Neuronal stem cell (in vitro differentiated cells): ENCODE results near the gene CCDC136.

Source experiments
- DNase-seq: peaks from one replicate; pipeline ENCODE4 v3.0.0-alpha.2; 2013; ENCODE audit warnings: low spot score
- H2AFZ ChIP-seq: one replicate; pipeline ENCODE4 v1.6.1; 2013; ENCODE audit warnings: mild to moderate bottlenecking, low read length, inconsistent platforms
- H2AK5ac ChIP-seq: 2 replicates; pipeline ENCODE4 v1.6.1; 2013; ENCODE audit warnings: low read depth, mild to moderate bottlenecking, inconsistent platforms, low read length, moderate library complexity, mixed read lengths
- H2BK120ac ChIP-seq: 2 replicates; pipeline ENCODE4 v1.6.1; 2013; ENCODE audit warnings: low read depth, mild to moderate bottlenecking, inconsistent platforms, low read length, moderate library complexity, mixed read lengths
- H2BK12ac ChIP-seq: one replicate; pipeline ENCODE4 v1.6.1; 2013; ENCODE audit warnings: low read length, inconsistent platforms
- H2BK15ac ChIP-seq: 2 replicates; pipeline ENCODE4 v1.6.1; 2013; ENCODE audit warnings: mild to moderate bottlenecking, low read length, inconsistent platforms, mixed read lengths
- H2BK5ac ChIP-seq: one replicate; pipeline ENCODE4 v1.6.1; 2013; ENCODE audit warnings: inconsistent platforms, mild to moderate bottlenecking, low read length, moderate library complexity
- H3K14ac ChIP-seq: one replicate; pipeline ENCODE4 v1.6.1; 2013; ENCODE audit warnings: low read length, inconsistent platforms
- H3K18ac ChIP-seq: 2 replicates; pipeline ENCODE4 v1.6.1; 2013; ENCODE audit warnings: low read length, inconsistent platforms
- H3K23ac ChIP-seq: 2 replicates; pipeline ENCODE4 v1.6.1; 2013; ENCODE audit warnings: low read depth, mild to moderate bottlenecking, mixed read lengths, low read length, inconsistent platforms; ENCODE audit not compliant: poor library complexity
- H3K27ac ChIP-seq: replicated peaks from 3 replicates; pipeline ENCODE4 v1.5.1; 2013; ENCODE audit warnings: low read length, inconsistent platforms
- H3K27me3 ChIP-seq, 3 experiments: 2 replicates each; pipeline ENCODE4 v1.6.1; 2013; ENCODE audit warnings: low read length in 3 of 3, mild to moderate bottlenecking in 2 of 3, inconsistent platforms in 1 of 3, low read depth in 1 of 3, mixed read lengths in 1 of 3, moderate library complexity in 1 of 3; ENCODE audit not compliant: control insufficient read depth in 3 of 3, insufficient read depth in 3 of 3
- H3K36me3 ChIP-seq, 2 donors: replicated peaks in 1 of 2; 2 replicates each; pipeline ENCODE4 v1.6.1; 2013; ENCODE audit warnings: low read length in 2 of 2; ENCODE audit not compliant: control insufficient read depth in 2 of 2, insufficient read depth in 2 of 2
- H3K4ac ChIP-seq: 2 replicates; pipeline ENCODE4 v1.6.1; 2013; ENCODE audit warnings: inconsistent platforms, mild to moderate bottlenecking, low read length, moderate library complexity
- H3K4me1 ChIP-seq, 2 donors: 1 replicate in 1 of 2; 2 replicates in 1 of 2; pipeline ENCODE4 v1.6.1; 2013; ENCODE audit warnings: low read length in 2 of 2, low read depth in 1 of 2; ENCODE audit not compliant: control insufficient read depth in 2 of 2, insufficient read depth in 1 of 2
- H3K4me2 ChIP-seq: one replicate; pipeline ENCODE4 v1.6.1; 2013; ENCODE audit warnings: mild to moderate bottlenecking, low read length, inconsistent platforms; ENCODE audit not compliant: insufficient read depth, poor library complexity, severe bottlenecking
- H3K4me3 ChIP-seq, 2 donors: 2 replicates each; pipeline ENCODE4 v1.5.1; 2013; ENCODE audit warnings: low read length in 2 of 2, mild to moderate bottlenecking in 2 of 2, inconsistent platforms in 1 of 2, moderate library complexity in 1 of 2
- H3K79me1 ChIP-seq: one replicate; pipeline ENCODE4 v1.6.1; 2013; ENCODE audit warnings: low read depth, mild to moderate bottlenecking, inconsistent platforms, low read length, moderate library complexity
- H3K9ac ChIP-seq: one replicate; pipeline ENCODE4 v1.6.1; 2013; ENCODE audit warnings: mild to moderate bottlenecking, low read depth, low read length, inconsistent platforms; ENCODE audit not compliant: poor library complexity
- H3K9me3 ChIP-seq, 2 donors: replicated peaks in 1 of 2; 2 replicates each; pipeline versions ENCODE3 to v1.6.1; 2013; ENCODE audit warnings: low read length in 2 of 2, mild to moderate bottlenecking in 2 of 2, inconsistent platforms in 1 of 2, low read depth in 1 of 2, mixed read lengths in 1 of 2, moderate library complexity in 1 of 2; ENCODE audit not compliant: control insufficient read depth in 2 of 2, insufficient read depth in 1 of 2
- H4K8ac ChIP-seq: one replicate; pipeline ENCODE4 v1.6.1; 2013; ENCODE audit warnings: low read depth, mild to moderate bottlenecking, inconsistent platforms, low read length, moderate library complexity
- H4K91ac ChIP-seq: one replicate; pipeline ENCODE4 v1.6.1; 2013; ENCODE audit warnings: low read length, low read depth, mild to moderate bottlenecking, inconsistent platforms; ENCODE audit not compliant: poor library complexity
- WGBS, 2 donors: extraction: QIAGEN DNeasy Blood & Tissue Kit; methylation state at CpG; one replicate each; pipeline ENCODE4 v1.1.7; 2013; ENCODE audit warnings: missing lambda C conversion rate in 2 of 2, mixed read lengths in 1 of 2; ENCODE audit not compliant: insufficient read length in 2 of 2, insufficient replicate concordance in 1 of 2; ENCODE audit errors: extremely low coverage in 2 of 2; 5-methylcytosine and 5-hydroxymethylcytosine counted together

Gene CCDC136

DNA sequence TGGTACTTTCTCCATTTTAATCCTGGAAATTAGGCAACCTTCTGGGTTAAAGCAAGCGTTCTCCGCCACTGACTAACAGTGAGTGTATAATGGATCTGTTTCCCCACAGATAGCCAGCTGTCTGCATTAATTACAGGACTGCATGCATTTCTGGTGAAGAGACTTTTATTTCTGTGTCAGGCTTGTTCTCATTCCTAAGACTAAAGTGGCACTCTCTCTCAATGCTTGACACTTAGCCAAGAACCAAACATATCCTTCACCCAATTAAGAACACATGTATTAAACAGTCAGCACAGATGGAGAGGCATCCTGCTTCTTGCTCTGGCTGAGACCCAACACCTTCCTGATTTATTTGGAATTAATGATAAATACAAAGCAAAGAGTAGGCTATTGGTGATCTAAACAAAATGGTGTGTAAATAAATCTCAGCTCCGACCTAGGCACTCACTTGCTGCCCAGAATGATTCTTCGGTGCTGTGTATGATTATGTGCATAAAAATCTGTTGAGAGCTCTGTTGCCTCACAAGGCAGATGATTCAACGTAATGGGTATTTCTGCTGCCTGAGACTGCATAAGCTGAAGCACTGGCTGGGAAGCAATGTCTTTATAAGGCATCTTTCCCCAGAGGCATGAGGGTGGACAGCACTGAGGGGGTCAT, 35.8 kb upstream of the CCDC136 start:
- Histone ChIP-seq H3K4me2 (no peak overlapping the region), H3K27me3 (no peaks in the 10 kb centered on the region), H4K8ac (no peak overlapping the region), H3K14ac (no peak overlapping the region), H3K9me3 (no peaks in the 10 kb centered on the region), H3K4me3 (no peak overlapping the region), H3K4me1 (no peaks in the 10 kb centered on the region), H2AFZ (no peak overlapping the region), H3K9ac (no peak overlapping the region), H2BK120ac (no peak overlapping the region), H4K91ac (no peak overlapping the region), H3K27ac (no peak overlapping the region), H3K36me3 (peaks cover 20 to 95% of the 10 kb centered on the region in 2 donors), H2BK5ac (no peak overlapping the region), H2BK12ac (no peak overlapping the region), H3K18ac (no peak overlapping the region), H3K4ac (no peak overlapping the region), H2AK5ac (no peak overlapping the region), H3K23ac (no peak overlapping the region), H3K79me1 (peaks cover 2% of the 10 kb centered on the region), H2BK15ac (no peak overlapping the region)
- no peak for DNase-seq
- no CpG with 5 or more reads among the region's 5 CpGs for WGBS, 2 donors

DNA sequence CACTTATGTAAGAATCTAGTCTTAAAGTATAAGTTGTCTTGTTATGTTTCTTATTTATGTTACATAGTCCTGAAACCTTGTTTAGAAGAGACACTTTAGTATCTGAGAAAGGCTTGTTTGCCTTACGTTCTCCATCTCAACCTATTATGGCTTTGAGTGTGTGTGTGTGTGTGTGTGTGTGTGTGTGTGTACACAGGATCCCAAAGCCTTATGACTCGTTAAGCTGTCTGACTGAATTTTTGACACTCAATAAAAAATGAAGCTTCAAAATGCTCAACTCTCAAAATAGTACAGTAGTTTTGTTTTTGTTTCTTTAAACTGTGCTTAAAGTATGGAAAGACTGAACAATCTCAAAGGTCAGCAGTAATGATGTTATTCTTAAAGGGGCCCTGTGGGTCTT, 34.6 kb upstream of the CCDC136 start:
- Histone ChIP-seq H2AK5ac (no peak overlapping the region), H3K18ac (no peak overlapping the region), H2BK120ac (no peak overlapping the region), H2AFZ (no peak overlapping the region), H3K79me1 (peaks cover 2% of the 10 kb centered on the region), H2BK5ac (no peak overlapping the region), H3K23ac (no peak overlapping the region), H3K14ac (no peak overlapping the region), H3K4me2 (no peak overlapping the region), H3K9me3 (no peaks in the 10 kb centered on the region), H3K4me3 (no peak overlapping the region), H3K27ac (no peak overlapping the region), H2BK12ac (no peak overlapping the region), H3K27me3 (no peaks in the 10 kb centered on the region), H3K4ac (no peak overlapping the region), H4K8ac (no peak overlapping the region), H3K9ac (no peak overlapping the region), H3K36me3 (peaks cover 23 to 98% of the 10 kb centered on the region in 2 donors), H4K91ac (no peak overlapping the region), H2BK15ac (no peak overlapping the region), H3K4me1 (no peaks in the 10 kb centered on the region)
- no peak for DNase-seq
- WGBS, 2 donors: no CpG with 5 or more reads among the region's 2 CpGs

- H4K8ac ChIP-seq: no peak overlapping the region
- no peak for DNase-seq
- no peak overlapping the region for H2BK15ac ChIP-seq
- no peak overlapping the region for H3K4me3 ChIP-seq
- H3K4me2 ChIP-seq: no peak overlapping the region
- no peak overlapping the region for H2AK5ac ChIP-seq
- no peak overlapping the region for H2AFZ ChIP-seq
- peaks cover 2% of the 10 kb centered on the region for H3K79me1 ChIP-seq
- no peak overlapping the region for H3K27ac ChIP-seq
- no peak overlapping the region for H3K9ac ChIP-seq
- no peak overlapping the region for H4K91ac ChIP-seq
- H3K18ac ChIP-seq: no peak overlapping the region
- no peak overlapping the region for H3K14ac ChIP-seq
- no peak overlapping the region for H3K4ac ChIP-seq
- no peak overlapping the region for H2BK12ac ChIP-seq
- H3K36me3 ChIP-seq: peaks cover 23 to 97% of the 10 kb centered on the region in 2 donors
- no peaks in the 10 kb centered on the region for H3K4me1 ChIP-seq
- H3K27me3 ChIP-seq: no peaks in the 10 kb centered on the region
- H2BK5ac ChIP-seq: no peak overlapping the region
- H3K23ac ChIP-seq: no peak overlapping the region
- H2BK120ac ChIP-seq: no peak overlapping the region
- no peaks in the 10 kb centered on the region for H3K9me3 ChIP-seq
- WGBS, 2 donors: no CpG with 5 or more reads among the region's 1 CpG
These were observed 33.2 kb upstream of the CCDC136 start for GRCh38 chr7:128758553-128758952.

GRCh38 chr7:128759242-128759641, 32.5 kb upstream of the CCDC136 start:
- Histone ChIP-seq H2BK5ac (no peak overlapping the region), H3K9ac (no peak overlapping the region), H3K27ac (no peak overlapping the region), H3K36me3 (peaks cover 21 to 97% of the 10 kb centered on the region in 2 donors), H3K79me1 (no peaks in the 10 kb centered on the region), H3K14ac (no peak overlapping the region), H3K4me3 (no peak overlapping the region), H3K23ac (no peak overlapping the region), H3K27me3 (no peaks in the 10 kb centered on the region), H3K4ac (no peak overlapping the region), H4K91ac (no peak overlapping the region), H2AK5ac (no peak overlapping the region), H3K4me2 (no peak overlapping the region), H2BK120ac (no peak overlapping the region), H4K8ac (no peak overlapping the region), H3K4me1 (no peaks in the 10 kb centered on the region), H2BK15ac (no peak overlapping the region), H3K18ac (no peak overlapping the region), H2BK12ac (no peak overlapping the region), H2AFZ (no peak overlapping the region), H3K9me3 (no peaks in the 10 kb centered on the region)
- no peak for DNase-seq
